Testis (tissue), 3 donors: ENCODE measurements around the gene COBL. TPM values are rescaled to one million over a fixed set of nuclear protein-coding genes. Genes with fewer than 3 reads are reported as not detected.
A peak's percentile ranks its signal among the peaks of the same experiment; 100 is the strongest.

ENCODE experiments used
- DNase-seq: peaks from one replicate; pipeline ENCODE4 v3.0.0-alpha.2; 2019
- H3K27ac ChIP-seq, 2 donors: fragments of 200-600 bp; sonication (generic); one replicate each; pipeline ENCODE4 v1.5.1; 2019
- H3K27me3 ChIP-seq: fragments of 200-600 bp; sonication (generic); one replicate; pipeline ENCODE4 v1.5.1; 2019
- H3K36me3 ChIP-seq: fragments of 200-600 bp; sonication (generic); one replicate; pipeline ENCODE4 v1.5.1; 2017; ENCODE audit warnings: low read depth; ENCODE audit errors: missing control alignments
- H3K4me1 ChIP-seq: fragments of 200-600 bp; sonication (generic); one replicate; pipeline ENCODE4 v1.5.1; 2019
- H3K4me3 ChIP-seq, 2 donors: fragments of 200-600 bp; sonication (generic); one replicate each; pipeline ENCODE4 v1.5.1; 2017 to 2019
- H3K9me3 ChIP-seq: fragments of 200-600 bp; sonication (generic); one replicate; pipeline ENCODE4 v1.5.1; 2017
- POLR2A ChIP-seq: fragments of 450-650 bp; IDR thresholded peaks from one replicate; pipeline ENCODE4 v1.6.1; 2017; ENCODE audit warnings: antibody characterized with exemption, mild to moderate bottlenecking, moderate library complexity
- WGBS, 2 donors: methylation state at CpG; one replicate each; pipeline ENCODE4 v1.1.5; 2018; 5-methylcytosine and 5-hydroxymethylcytosine counted together
- intact Hi-C: fragments of 100-400 bp; cut with DNase I; formaldehyde crosslinking; loops from one replicate; pipeline ENCODE4 v1.15.1; 2023; ENCODE audit warnings: low total_unique reads
- polyA plus RNA-seq: library from polyadenylated mRNA; stranded (reverse); fragments of 350-450 nt; fragmentation: Illumina TruSeq; extraction: RNeasy Lipid Tissue Mini Kit (QIAGEN cat#74804); gene quantifications from one replicate; pipeline ENCODE4 v1.2.3, GENCODE V29; 2014; ENCODE audit warnings: low read depth, low replicate concordance; ENCODE audit not compliant: insufficient read depth
- total RNA-seq, 2 donors: library from RNA; depleted of rRNA; stranded (reverse); fragments of >200 nt; gene quantifications; one replicate each; pipeline ENCODE4 v1.2.3, GENCODE V29; 2016
- TF ChIP-seq, protein P1 (sequence below), 3 experiments: fragments of 450-650 bp in 2 of 3; fragments of 200-600 bp in 1 of 3; sonication (generic) in 1 of 3; IDR thresholded peaks; one replicate each; pipeline ENCODE4 v1.5.1; 2016 to 2019; ENCODE audit warnings: antibody characterized with exemption in 3 of 3, mild to moderate bottlenecking in 2 of 3, moderate library complexity in 1 of 3

COBL gene
- total and polyA plus RNA-seq, 3 donors from 2014 or later: 9.2 to 14.8 (median 12.3) TPM

DNA sequence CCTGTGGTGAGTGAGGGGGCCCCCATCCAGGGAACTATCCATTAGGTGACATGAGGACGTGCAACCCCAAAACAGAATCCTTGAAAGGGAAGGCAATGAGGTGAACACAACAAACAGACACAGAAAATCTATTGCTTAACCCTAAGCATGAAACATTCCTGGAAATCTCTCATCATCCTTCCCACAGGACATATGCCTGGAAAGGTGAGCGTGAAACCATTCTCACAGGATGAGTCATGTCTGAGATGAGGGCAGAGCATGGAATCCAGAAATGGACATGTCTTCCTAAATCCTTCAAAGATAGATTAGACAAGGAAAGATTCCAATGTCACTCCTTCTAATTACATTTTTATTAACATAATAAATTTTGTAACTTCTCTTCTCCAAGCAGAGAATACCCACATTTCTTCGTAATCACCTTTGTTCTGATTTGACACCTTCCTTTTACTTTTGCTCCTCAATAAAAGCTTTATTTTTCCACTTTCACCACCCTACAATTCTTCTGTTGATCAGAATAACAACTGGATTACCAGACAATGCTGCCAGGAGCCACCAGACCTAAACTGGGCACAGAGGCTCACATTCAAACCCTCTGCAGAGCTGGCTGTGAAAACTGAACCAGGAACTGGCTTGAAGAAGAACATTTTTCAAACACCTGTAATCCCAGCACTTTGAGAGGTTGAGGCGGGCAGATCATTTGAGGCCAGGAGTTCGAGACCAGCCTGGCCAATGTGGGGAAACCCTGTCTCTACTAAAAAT lies 67.2 kb downstream of the COBL start:
- H3K27me3 ChIP-seq: no peaks in the 10 kb centered on the region
- H3K4me1 ChIP-seq: no peaks in the 10 kb centered on the region
- no peak overlapping the region for H3K27ac ChIP-seq
- no peaks in the 10 kb centered on the region for H3K9me3 ChIP-seq
- TF ChIP-seq POLR2A: no peak
- TF ChIP-seq, protein P1, sequence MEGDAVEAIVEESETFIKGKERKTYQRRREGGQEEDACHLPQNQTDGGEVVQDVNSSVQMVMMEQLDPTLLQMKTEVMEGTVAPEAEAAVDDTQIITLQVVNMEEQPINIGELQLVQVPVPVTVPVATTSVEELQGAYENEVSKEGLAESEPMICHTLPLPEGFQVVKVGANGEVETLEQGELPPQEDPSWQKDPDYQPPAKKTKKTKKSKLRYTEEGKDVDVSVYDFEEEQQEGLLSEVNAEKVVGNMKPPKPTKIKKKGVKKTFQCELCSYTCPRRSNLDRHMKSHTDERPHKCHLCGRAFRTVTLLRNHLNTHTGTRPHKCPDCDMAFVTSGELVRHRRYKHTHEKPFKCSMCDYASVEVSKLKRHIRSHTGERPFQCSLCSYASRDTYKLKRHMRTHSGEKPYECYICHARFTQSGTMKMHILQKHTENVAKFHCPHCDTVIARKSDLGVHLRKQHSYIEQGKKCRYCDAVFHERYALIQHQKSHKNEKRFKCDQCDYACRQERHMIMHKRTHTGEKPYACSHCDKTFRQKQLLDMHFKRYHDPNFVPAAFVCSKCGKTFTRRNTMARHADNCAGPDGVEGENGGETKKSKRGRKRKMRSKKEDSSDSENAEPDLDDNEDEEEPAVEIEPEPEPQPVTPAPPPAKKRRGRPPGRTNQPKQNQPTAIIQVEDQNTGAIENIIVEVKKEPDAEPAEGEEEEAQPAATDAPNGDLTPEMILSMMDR (IDR thresholded peaks at IDR 0.05): no peak
- H3K4me3 ChIP-seq: no peak overlapping the region
- intact Hi-C loops: no loop called here
- H3K36me3 ChIP-seq: no peaks in the 10 kb centered on the region
- 89 to 93% methylated on average over 5 of the region's 5 CpGs for WGBS, 2 donors
- DNase-seq: no peak

DNA sequence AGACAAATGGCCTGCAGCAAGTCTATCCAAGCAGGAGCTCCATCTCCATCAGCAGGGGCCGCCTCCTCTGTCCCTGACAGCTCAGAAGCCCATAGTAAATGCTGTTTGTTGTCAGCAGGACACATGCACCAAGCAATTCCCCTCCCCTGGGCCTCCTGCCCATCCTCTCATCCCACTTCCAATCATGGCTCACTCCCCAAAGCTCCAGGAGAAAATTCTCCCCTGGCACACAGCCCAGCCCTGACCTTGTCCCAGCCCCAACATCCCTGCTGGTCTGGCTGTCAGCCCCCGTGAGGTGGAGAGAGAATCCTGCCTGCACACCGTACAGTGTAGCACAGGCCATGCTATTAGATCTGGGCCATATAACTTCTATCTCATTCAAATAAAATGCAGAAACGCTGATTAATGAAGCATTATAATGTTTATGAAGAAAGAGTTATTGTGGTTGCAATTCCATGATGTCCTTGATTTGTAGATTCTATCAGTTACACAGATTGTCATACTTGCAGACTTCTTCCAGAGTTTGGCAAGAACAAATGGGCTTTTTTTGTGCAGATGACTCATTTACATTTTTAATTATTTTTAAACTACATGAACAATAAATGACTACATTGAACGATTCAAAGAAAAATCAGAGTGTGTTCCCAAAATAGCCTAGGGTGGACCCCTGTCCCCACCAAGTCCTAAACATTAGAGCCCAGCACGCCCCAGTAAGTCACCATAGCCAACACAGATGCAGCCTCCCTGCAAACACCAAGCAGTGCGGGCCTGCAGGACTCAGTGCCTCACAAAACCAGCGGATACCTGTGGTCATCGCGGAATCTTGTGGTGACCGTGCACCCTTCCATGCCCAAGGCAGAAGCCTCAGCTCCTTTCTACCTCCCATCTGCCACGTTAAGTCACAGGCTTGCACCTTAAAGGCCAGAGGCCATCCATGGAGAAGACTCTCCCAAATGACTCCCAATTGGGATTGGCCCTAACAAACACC lies 70.1 kb downstream of the COBL start:
- 73% methylated on average over 11 to 12 of the region's 12 CpGs for WGBS, 2 donors
- H3K36me3 ChIP-seq: no peaks in the 10 kb centered on the region
- H3K9me3 ChIP-seq: no peaks in the 10 kb centered on the region
- H3K27ac ChIP-seq: no peak overlapping the region
- TF ChIP-seq, protein P1 (IDR thresholded peaks at IDR 0.05): no peak
- TF ChIP-seq POLR2A: no peak
- DNase-seq: peak; percentile 21
- H3K27me3 ChIP-seq: no peaks in the 10 kb centered on the region
- H3K4me3 ChIP-seq: no peak overlapping the region
- H3K4me1 ChIP-seq: no peaks in the 10 kb centered on the region
- intact Hi-C loops: no loop called here

DNA sequence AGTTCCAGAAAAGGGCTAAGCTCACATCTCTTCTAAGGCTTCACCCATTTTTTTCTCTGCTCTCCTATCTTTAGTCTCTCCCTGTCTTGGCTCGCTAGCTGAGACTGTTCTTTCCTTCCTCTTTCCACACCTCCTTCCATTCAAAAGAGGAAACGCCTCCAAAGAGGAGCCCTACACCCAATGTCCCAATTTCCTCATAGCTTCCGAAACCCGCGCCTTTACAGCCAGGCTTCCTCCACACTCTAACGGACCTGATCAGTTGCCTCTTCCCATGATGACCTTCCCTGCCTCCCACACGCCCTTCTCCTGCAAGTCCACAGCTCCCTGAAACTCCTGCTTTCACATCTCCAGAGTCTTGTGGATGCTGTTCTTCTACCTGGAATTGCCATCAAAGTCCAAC lies 71.7 kb downstream of the COBL start:
- WGBS, 2 donors: 83 to 87% methylated on average over 7 of the region's 7 CpGs
- Histone ChIP-seq H3K9me3 (no peaks in the 10 kb centered on the region), H3K27ac (no peak overlapping the region), H3K36me3 (no peaks in the 10 kb centered on the region), H3K4me3 (no peak overlapping the region), H3K27me3 (no peaks in the 10 kb centered on the region), H3K4me1 (no peaks in the 10 kb centered on the region)
- intact Hi-C loops: no loop called here
- DNase-seq: no peak
- TF ChIP-seq, protein P1 (IDR thresholded peaks at IDR 0.05): no peak
- TF ChIP-seq POLR2A: no peak

DNA sequence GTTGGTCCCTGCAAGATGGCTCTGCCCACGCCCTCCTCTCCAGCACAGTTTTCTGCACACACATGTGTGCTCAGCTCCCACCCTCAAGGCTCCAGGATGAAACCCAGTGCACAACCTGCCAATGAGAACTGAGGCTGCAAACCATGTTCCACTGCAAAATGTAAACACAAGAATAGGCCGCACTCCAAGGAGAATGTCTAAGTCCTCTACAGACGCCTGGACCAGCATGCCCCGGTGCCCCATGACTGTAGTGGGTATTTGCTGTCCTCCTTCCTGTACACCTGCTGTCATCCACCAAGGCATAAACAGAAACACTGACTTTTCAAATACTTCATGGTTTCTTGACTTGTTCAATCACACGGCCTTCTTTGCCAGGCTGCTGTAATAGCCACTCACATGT lies 72.6 kb downstream of the COBL start:
- Histone ChIP-seq H3K36me3 (no peaks in the 10 kb centered on the region), H3K4me3 (no peak overlapping the region), H3K9me3 (no peaks in the 10 kb centered on the region), H3K27me3 (no peaks in the 10 kb centered on the region), H3K27ac (no peak overlapping the region), H3K4me1 (no peaks in the 10 kb centered on the region)
- whole genome bisulfite sequencing, 2 donors: 96 to 98% methylated on average over 5 of the region's 5 CpGs
- no peak for TF ChIP-seq POLR2A
- TF ChIP-seq, protein P1 (IDR thresholded peaks at IDR 0.05): no peak
- DNase-seq: no peak
- intact Hi-C loops: no loop called here
